ENCODE results near the gene TOP2B.
A peak's percentile ranks its signal among the peaks of the same experiment; 100 is the strongest.

The TOP2B gene, protein sequence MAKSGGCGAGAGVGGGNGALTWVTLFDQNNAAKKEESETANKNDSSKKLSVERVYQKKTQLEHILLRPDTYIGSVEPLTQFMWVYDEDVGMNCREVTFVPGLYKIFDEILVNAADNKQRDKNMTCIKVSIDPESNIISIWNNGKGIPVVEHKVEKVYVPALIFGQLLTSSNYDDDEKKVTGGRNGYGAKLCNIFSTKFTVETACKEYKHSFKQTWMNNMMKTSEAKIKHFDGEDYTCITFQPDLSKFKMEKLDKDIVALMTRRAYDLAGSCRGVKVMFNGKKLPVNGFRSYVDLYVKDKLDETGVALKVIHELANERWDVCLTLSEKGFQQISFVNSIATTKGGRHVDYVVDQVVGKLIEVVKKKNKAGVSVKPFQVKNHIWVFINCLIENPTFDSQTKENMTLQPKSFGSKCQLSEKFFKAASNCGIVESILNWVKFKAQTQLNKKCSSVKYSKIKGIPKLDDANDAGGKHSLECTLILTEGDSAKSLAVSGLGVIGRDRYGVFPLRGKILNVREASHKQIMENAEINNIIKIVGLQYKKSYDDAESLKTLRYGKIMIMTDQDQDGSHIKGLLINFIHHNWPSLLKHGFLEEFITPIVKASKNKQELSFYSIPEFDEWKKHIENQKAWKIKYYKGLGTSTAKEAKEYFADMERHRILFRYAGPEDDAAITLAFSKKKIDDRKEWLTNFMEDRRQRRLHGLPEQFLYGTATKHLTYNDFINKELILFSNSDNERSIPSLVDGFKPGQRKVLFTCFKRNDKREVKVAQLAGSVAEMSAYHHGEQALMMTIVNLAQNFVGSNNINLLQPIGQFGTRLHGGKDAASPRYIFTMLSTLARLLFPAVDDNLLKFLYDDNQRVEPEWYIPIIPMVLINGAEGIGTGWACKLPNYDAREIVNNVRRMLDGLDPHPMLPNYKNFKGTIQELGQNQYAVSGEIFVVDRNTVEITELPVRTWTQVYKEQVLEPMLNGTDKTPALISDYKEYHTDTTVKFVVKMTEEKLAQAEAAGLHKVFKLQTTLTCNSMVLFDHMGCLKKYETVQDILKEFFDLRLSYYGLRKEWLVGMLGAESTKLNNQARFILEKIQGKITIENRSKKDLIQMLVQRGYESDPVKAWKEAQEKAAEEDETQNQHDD (N-terminal part only)

DNA sequence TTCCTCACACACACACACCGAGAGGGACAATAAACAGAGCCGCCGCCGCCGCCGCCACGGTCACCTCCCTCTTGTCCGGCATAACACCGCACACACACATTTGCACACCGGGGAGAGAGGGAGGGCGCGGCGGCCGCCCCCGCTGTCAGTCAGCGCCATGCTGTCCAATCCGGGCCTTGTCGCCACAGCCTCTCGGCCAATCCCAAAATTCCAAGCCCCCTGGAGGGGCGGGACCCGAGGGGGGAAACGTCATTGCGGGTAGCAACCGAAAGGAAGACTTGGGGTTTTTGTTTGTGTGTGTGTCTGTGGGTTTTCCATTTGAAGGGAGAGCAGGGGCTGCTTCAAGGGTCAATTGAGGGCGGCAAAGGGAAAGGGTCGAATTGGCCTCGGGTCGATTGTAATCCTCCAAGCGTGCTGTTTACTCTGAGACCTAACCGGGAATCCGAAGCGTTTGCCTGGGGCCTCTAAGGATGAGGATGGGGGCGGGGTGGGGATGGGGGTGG, at the start of gene TOP2B:
Gene TOP2B, minus strand, starts transcription at position 96 of the 503 bp plus-strand sequence. CDS start 610 bp downstream, outside the sequence.
- peak; percentile 52 to 98 (median 96) for DNase-seq

GRCh38 chr3:25713341-25713985, 48.8 kb upstream of the TOP2B start:
- no peak for DNase-seq

DNA sequence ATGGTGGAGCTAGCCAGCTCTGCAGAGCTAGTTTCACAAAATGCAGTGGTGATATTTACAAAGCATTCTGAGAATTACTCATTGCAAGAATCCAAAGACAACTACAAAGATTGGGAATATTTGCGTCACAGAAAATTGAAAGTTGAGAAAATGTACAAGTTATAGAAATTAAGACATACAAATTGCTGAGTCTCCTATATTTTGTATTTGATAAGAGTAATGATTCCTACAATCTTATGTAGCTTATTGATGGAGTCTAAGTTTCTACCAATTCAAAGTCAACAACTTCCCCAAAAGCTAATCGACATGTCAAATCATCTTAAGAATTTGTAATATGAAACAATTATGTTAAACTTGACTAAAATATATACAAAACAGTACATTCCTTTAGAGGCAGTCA, 46.4 kb upstream of the TOP2B start:
- DNase-seq, result no peak

DNA sequence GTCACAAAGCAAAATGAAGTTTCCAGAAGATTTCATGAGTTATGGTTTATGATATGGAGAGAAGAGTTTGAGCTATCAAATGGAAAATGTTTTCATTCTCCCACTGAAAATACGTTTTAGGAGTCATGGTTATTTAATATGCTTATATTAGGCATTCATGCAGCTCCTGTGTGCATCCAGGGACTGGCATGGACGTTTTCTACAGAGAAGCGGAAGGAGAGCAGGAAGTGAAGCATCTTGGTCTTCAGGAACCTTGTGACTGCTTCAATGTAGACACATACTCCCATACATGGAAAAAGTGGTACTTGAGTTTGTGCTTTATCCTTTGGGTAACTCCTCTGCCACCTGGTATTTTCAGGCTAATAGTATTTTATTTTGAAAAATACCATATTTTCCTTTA, 43.3 kb upstream of the TOP2B start:
- DNase-seq, result no peak

DNA sequence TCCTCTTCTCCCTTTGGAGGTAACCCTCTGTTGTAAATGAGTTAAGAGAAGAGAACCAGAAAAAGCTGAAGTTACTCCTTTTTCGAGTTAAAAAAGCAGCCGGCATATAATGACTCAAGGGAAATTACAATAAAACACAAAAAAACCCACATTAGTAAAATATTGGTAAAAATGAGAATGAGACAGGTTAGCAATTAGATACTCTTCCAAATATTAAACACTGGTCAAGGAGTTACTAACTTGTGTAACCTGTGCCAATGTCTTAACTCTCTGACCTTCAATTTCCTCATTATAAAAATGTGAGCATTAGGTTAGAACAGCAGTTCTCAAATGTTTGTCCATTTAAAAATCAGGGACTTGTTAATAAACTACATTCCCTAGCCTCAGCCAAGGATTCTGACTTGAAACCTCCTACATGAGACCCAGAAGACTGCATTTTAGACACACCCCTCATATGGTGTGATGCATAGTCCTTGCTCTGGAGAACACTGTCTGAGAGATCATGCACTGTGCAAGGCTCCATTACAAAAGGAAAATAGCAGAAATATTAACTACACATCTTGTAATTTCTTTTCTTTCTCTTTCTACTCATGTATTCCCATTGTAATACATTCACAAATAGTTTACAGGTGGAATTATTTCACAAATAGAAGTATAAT, 42.7 kb upstream of the TOP2B start:
- no peak for DNase-seq

- DNase-seq, result no peak
Measured at GRCh38 chr3:25706213-25706612, 41.5 kb upstream of the TOP2B start.

DNA sequence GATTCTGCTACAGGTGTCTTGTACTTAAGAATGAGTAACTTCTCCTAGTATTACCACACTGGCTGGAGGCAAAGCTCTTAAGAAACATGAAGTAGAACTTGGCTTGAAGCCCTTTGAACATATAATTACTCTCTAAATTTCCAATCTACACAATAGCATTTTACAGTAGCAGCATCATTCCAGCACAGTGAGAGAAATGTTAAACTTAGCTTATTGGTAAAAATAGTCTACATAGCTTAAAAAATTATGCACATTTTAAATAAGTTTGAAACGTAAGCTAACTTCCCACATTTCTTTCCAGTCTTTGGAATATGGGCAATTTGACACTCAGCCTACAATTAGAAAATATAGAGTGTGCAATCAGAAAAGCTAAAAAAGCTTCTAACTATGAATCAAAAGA, 32.8 kb upstream of the TOP2B start:
- DNase-seq, result no peak

GRCh38 chr3:25695731-25696420, 31.2 kb upstream of the TOP2B start:
- no peak for DNase-seq

DNA sequence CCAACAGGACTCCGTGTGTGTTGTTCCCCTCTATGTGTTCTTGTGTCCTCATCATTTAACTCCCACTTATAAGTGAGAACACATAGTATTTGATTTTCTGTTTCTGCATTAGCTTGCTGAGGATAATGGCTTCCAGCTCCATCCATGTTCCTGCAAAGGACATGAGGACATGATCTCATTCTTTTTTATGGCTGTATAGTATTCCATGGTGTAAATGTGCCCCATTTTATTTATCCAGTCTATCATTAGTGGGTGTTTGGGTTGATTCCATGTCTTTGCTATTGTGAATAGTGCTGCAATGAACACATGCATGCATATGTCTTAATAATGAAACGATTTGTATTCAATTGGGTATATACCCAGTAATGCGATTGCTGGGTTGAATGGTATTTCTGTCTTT, 28.5 kb upstream of the TOP2B start:
- no peak for DNase-seq

- DNase-seq, result no peak
Measured at GRCh38 chr3:25692341-25692740, 27.6 kb upstream of the TOP2B start.

DNA sequence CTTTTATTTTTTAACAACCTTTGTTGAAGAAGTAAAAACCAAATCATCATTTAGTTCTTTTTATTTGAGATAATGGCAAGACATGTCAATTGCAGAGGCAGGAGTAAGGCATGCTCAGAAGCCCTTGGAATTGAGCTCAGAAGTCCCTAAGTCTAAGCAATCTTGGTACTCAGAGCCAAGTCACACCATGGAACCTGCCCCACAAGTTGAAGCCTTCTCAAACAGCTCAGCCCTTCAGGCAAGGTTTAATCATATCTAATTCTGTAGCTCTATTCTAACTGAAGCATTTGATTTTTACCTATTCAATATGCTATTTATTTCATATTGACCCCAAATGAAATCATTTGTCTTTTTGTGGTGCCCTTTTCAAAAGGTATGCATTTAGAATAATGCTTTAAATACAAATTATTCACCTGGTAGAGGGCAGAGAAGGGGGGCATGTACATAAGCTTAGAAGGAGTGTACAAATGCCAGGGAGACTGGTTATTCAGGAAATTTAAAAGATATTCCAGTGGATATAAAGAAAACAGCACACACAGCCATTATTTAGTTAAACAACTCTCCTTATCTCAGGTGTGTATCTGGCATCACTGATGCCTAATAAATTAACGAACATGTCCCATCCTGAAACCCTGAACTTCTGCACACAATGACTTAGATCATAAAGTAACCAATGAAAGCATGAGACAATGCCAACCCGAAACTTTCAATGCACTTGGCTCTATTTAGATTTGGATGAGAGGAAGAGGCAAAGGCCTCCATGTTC, 26.2 kb upstream of the TOP2B start:
- DNase-seq, result no peak

DNA sequence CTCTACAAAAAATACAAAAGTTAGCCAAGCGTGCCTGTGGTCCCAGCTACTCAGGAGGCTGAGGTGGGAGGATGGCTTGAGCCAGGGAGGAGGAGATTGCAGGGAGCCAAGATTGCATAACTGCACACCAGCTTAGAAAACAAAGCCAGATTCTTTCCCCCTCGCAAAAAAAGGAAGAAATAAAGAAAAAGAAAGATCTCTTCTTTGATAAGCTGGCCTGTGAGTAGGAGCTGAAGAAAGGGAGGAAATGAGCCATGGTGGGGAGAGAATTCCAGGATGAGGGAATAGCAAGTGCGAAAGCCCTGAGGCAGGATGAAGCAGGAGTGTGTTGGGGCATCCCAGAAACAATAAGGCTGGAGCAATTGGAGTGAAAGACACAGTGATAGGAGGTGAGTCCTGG, 24.5 kb upstream of the TOP2B start:
- DNase-seq, result no peak

DNA sequence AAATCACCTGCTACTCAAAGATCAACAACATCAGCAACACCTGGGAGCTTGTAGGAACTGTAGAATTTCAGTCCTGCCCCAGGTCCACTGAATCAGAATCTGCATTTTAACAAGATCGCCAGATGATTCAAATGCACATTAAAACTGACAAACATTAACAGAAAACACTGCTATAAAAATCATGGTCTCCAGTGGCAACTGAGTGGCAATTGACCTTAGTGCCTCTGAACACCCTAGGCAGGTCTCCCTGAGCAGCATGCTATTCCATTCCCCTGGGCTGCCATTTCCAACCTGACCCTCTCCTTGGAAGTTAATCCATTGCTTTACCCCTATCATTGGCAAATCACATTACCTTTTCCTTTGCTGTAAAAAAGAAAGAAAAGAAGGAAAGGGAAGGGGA, 23.0 kb upstream of the TOP2B start:
- no peak for DNase-seq

GRCh38 chr3:25686766-25687165, 22.1 kb upstream of the TOP2B start:
- DNase-seq, result no peak

GRCh38 chr3:25683882-25684281, 19.2 kb upstream of the TOP2B start:
- DNase-seq, result no peak

DNA sequence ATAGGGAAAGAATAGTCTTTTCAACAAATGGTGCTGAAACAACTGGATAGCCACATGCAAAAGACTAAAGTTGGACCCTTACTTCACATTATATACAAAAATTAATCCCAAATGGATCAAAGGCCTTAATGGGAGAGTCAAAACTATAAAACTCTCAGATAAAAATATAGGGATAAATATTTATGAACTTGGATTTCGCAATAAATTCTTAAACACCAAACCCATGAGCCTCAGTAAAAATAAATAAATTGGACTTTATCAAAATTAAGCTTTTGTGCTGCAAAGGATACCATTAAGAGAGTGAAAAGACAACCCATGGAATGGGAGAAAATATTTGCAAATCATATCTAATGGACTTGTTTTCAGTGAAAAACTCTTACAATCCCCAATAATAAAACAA, 18.7 kb upstream of the TOP2B start:
- no peak for DNase-seq

- DNase-seq, result peak in 2 of 56 donors; percentile 18 to 39
Measured at GRCh38 chr3:25679642-25680302, 15.1 kb upstream of the TOP2B start.

- DNase-seq, result peak in 2 of 56 donors; percentile 11
Measured at GRCh38 chr3:25679166-25679565, 14.5 kb upstream of the TOP2B start.

GRCh38 chr3:25678581-25678980, 13.9 kb upstream of the TOP2B start:
- DNase-seq, result no peak

Measured in nucleus accumbens (tissue), 56 donors.